Activated gamma-delta T cell (primary cell): ENCODE results near the gene CLEC17A.
A peak's percentile ranks its signal among the peaks of the same experiment; 100 is the strongest.
"Not testable (repeated sequence)": the region's sequence is repeated elsewhere in the genome, so short reads cannot be mapped to it uniquely, and the experiment has no call there.

ENCODE experiments used
- DNase-seq: peaks from one replicate; lab custom pipeline; 2025; lab: John Stamatoyannopoulos, UW
- total RNA-seq, 2 donors: gene quantifications; one replicate each; lab custom pipeline; 2026; lab: John Stamatoyannopoulos, UW

CLEC17A gene
- 0 to 0.17 reads per million in 2 donors for total RNA-seq

DNA sequence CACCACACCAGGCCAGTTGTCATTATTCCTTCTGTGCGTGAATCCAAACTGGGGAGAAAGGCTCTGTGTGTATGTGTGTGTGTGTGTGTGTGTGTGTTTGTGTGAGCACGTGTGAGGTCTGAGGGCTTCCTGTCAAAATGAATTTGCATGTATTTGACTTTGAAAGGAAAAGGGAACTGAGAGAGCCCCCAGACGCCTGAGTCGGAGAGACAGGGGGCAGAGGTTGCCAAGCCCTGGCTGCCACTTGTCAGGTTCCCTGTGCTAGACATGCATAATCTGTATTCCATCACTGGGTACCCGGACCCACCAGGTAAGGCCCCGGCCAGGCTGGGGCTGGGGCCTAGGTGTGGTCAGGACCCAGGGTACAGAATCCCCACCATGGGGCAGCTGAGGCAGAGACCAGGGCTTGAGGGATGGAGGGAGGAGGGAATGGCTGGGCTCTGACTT is at the start of gene CLEC17A:
Gene CLEC17A, plus strand, starts transcription at position 191 of the 447 bp plus-strand sequence. Its CDS starts 77 bp downstream, at position 268.
- no peak for DNase-seq

DNA sequence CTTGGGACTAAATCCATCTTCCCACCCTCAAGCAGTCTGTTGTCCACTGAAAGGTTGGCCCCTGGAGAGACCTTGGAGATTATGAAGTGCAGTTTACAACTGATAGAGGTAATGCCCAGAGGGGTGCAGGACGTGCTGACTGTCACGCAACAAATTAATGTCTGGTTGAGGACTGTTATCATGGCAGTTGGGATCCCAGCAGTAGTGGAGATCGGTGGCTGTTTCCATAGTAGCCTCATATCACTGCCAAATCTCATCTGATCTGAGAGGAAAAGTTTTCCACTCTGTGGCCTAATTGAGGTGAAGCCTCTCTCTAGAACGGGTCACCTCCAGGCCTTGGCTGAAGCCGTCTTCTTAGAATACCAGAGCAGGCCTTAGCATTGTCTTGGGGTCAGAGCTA is 49.4 kb upstream of the CLEC17A start:
- no peak for DNase-seq

- DNase-seq: no peak
Observed at GRCh38 chr19:14536926-14537692, 45.8 kb upstream of the CLEC17A start.

DNA sequence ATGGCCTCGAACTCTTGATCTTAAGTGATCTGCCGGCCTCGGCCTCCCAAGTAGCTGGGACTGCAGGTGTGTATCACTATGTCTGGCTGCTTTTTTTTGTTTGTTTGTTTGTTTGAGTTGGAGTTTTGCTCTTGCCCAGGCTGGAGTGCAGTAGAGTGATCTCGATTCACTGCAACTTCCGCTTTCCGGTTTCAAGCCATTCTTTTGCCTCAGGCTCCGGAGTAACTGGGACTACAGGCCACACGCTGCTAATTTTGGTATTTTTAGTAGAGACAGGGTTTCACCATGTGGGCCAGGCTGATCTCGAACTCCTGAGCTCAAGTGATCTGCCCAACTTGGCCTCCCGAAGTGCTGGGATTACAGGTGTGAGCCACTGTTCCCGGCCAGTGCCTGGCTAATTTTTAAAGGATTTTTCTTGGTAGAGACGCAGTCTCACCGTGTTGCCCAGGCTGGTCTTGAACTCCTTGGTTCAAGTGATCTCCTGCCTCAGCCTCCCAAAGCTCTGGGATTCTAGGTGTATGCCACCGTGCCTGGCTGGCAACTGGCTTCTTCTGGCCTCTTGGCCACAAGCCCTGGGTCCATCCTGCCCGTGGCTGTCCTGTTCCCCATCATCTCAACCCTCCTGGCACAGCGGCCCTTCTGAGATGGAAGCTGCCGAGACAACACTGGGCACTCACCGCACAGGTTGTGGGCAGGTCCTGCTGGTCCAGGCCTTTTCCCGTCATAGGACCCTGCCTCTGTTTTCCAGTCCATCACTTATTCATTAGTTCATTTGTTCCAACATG is 42.0 kb upstream of the CLEC17A start:
- no peak for DNase-seq

DNA sequence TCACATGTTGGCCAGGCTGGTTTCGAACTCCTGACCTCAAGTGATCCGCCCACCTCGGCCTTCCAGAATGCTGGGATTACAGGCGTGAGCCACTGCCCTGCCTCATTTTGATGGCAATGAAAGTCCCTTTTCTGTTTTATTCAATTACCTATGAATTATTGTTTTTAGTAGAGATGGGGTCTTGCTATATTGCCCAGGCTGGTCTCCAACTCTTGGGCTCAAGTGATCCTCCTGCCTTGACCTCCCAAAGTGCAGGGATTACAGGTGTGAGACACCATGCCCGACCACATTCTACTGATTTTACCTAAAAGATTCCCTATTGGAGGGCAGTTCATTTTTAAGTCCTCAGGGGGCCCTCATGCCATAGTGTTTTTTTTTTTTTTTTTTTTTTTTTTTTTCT is 40.9 kb upstream of the CLEC17A start:
- not testable (repeated sequence) for DNase-seq

DNA sequence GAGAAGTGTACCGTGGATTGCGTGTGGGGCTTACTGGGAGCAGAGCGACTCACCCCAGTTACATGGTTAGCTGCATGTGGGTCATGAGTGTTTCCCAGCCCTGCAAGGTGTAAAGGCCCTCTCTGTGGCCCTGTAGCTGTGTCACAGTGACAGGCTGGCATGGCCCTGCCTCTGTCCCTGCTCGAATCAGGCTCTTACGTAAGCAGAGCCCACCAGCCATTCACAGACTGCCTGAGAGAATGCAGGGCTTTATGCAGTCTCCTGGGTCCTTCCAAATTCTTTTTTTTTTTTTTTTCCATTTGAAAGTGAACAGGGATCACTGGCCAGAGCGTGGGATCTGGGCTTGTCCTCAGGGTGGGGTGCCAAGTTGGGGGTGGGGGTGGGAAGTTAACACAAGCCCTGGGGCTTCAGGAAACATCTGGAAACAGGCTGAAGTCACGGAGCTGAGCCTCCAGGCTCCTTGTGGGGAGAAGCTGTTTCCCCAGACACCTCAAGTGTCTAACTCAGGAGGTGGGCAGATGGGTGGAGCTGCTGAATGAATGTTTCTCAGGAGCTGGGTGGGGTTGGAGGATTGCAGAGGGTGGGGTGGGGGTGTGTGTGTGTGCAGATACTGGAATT is 40.1 kb upstream of the CLEC17A start:
- DNase-seq: no peak

DNA sequence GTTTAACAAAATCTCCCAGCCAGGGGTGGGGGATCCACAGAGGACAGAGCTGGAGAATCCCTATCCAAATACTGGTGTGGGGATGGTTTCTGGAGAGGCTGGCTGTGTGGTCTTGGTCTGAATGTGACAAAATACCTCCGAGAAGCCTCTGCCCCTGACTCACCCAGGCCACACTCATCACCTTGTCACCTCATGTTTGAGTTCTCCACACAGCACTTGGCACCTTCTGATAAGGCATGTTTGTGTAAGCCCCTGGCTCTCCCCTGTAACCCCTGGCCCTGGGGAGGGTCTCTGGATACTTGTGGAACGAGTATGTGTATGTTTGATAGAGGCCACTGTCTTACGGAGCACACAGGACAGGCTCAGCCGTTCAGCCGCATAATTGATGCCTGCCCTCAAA is 38.8 kb upstream of the CLEC17A start:
- no peak for DNase-seq

- no peak for DNase-seq
Observed at GRCh38 chr19:14544977-14545715, 37.7 kb upstream of the CLEC17A start.

DNA sequence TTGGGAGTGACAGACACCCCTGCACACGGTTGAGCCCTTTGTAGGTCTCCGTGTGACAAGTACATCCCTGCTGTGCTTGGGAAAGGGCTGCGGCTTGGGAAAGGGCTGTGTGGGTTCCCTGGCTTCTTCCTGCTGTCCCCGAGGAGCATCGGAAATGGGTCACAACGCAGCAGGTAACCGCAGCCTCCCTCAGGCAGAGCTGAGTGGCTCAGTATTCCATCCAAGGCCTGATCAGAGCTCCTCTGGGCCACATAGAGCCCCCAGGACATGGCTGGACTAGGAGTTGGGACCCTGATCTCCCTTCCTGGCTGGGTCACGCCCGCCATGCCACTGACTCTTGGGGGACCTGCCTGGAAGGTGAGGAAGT is 37.2 kb upstream of the CLEC17A start:
- DNase-seq: no peak

DNA sequence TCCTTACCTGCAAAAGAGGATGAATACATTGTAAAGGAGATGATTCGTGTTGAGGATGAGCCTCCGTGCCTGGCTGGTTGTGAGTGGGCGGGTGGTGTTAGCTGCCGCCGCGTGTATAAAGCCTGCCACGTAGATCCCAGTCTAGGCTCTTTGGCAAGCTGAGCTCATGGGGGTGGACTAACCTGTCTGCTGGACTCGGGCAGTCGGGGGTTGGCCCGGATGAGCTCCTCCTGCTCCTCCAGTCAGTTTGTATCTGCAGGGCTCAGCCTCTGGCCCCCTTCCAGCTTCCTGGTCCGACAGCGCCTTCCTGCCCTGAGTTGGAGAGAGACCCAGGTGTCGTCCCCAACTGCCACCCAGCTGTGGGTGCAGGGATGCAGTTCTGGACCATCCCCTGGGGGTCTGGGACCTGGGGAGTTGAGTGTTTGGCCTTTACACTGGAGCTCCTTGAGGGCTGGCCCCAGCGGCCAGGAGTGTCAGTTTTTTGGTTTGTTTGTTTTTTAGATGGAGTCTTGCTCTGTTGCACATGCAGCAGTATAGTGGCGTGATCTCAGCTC is 32.6 kb upstream of the CLEC17A start:
- no peak for DNase-seq

- DNase-seq: not testable (repeated sequence)
Observed at GRCh38 chr19:14551134-14552005, 31.5 kb upstream of the CLEC17A start.

- not testable (repeated sequence) for DNase-seq
Observed at GRCh38 chr19:14552006-14552360, 30.9 kb upstream of the CLEC17A start.

- no peak for DNase-seq
Observed at GRCh38 chr19:14553042-14553938, 29.6 kb upstream of the CLEC17A start.

- no peak for DNase-seq
Observed at GRCh38 chr19:14553939-14554243, 29.0 kb upstream of the CLEC17A start.

DNA sequence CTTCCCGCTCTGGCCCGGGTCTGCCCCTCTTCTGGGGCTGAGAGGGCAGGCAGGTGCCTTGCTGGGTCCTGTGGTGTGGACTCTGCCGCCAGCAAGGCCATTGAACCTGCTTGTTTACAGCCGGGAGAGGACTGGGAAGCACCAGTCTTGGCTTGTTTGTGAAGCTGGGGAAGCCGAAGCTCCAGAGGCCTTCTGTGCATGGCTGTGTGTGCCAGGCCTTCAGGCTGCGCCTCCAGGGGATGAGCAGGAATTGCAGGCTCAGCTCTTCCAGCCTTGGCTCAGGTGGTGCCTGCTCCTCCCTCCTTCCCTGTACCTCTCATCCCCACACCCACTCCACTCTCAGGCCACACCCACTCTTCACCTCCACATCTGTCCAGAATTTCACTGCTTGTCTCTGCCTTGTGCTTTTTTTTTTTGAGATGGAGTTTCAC is 28.5 kb upstream of the CLEC17A start:
- DNase-seq: no peak

GRCh38 chr19:14555918-14556661 is 26.8 kb upstream of the CLEC17A start:
- no peak for DNase-seq

- DNase-seq: peak; percentile 45
Observed at GRCh38 chr19:14556662-14557188, 26.2 kb upstream of the CLEC17A start.

DNA sequence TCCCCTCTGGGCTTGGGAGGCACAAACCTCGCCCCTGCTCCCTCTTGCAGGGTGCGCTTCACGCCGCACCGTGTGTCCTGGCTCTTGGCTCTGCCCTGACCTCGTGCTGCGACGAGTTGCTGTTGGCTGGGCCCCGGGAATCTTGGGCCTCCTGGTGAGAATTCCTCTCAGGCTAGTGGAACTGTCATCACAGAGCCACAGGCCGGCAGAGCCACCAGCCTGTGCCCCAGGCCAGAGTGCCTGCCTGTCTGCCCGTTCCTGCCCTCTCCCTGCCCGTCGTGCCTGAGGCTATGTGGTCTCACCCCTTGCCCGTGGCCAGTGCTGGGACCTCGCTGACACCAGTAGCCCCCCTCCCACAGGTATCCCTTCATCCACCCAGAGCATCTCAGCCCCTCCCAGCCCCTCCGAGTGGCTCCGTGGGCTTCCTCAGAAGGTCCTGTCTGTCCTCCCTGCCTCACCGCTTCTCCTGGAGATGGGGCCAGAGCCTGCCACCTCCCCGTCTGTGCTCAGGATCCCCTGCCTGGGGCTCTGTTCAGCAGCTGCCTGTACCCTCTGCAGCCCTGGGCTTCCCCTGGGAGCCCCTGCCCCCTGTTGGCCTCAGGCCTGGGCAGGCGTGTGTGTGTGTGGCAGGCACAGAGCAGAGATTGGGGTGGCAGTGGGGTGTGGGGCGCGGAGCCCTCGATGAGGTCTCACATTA is 24.4 kb upstream of the CLEC17A start:
- DNase-seq: no peak
